AG20443 (cell line): Measurements from ENCODE around the gene HOXB6.

Experiments used
- DNase-seq: peaks from one replicate; pipeline ENCODE4 v3.0.0; 2012; ENCODE audit warnings: low spot score, mixed read lengths

The HOXB6 gene

DNA sequence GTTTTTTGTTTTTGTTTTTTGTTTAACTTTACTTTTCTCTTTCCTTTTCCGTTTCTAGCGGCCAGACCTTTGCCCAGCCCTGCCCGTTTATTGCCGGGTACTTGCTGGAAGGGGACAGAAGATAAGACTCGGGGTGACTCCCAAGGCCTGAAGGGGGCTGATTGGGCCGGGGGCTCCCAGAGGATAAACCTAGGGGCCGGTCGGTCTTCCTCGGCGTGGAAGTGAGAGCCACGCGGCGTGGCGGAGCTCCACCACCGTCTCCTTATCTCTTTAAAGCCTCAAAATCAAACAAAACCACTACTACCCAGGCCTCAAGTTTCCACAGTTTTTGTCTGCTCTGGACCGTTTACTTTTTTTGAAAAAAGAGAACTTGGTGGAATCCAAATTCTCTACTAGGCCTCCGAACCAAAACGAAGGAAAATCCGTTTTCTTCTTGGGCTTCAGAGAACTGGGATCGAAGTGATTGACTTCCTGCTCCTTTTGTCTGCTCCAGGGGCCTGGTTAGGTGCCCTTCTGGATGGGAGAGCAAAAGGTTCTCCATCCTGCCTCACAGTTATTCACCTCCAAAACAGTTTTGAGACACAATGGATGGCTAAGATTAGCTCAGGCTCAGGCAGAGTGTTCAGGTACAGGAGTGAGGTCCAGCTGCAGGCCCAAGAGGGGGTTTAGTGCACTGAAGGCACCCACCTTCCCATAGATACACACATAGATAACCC is 29.9 kb upstream of the HOXB6 start:
- no peak for DNase-seq

DNA sequence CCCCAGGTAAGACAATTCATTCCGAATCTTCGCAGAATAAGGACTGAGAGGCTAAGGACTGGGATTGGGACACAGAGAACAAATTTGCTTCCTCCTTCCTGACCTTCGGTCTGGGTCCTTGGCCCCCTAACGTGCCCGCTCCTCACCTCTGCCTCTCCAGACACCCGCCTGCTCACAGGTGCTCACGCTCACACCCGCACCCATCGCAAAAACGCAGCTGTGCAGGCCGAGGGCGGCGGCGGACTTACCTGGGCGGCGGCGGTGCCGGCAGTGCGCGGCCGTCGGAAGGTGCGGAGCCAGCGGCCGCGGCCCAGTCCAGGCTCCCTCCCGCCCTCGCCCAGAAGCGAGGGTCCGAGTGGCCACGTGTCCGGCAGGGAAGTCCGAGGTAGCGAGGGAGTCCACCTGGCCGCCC is 28.5 kb upstream of the HOXB6 start:
- DNase-seq = no peak

DNA sequence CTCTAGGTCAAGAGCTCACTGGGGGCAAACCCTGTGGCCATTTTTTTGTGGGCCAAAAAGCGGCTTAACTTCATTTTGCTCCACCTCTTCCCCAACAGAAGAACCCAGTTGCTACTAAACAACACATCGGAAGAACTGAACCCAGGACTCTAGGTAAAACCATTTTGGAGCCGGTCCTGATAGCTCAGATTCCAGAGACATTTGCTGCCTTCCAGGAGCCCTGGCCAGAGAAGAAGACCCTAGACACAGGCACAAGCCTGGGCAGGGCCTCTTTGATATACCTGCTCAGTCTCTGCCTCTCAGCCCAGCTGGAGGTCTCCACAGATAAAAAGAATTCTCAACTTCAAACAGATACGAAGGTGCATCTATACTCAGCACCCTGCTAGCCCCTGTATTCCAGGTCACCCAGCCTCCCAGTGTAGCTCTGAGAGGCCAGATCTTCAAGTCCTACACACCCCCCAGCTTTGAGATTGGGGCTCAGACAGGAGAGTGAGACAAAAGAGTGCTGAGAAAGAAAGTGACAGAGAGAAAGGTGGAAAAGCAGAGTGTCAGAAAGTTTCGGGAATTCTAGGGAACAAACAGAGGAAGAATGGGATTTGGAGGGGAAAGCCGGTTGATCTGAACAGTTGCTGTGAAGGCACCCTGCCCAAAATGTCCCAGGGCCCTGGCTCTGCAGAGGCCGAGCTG is 27.9 kb upstream of the HOXB6 start:
- no peak for DNase-seq

DNA sequence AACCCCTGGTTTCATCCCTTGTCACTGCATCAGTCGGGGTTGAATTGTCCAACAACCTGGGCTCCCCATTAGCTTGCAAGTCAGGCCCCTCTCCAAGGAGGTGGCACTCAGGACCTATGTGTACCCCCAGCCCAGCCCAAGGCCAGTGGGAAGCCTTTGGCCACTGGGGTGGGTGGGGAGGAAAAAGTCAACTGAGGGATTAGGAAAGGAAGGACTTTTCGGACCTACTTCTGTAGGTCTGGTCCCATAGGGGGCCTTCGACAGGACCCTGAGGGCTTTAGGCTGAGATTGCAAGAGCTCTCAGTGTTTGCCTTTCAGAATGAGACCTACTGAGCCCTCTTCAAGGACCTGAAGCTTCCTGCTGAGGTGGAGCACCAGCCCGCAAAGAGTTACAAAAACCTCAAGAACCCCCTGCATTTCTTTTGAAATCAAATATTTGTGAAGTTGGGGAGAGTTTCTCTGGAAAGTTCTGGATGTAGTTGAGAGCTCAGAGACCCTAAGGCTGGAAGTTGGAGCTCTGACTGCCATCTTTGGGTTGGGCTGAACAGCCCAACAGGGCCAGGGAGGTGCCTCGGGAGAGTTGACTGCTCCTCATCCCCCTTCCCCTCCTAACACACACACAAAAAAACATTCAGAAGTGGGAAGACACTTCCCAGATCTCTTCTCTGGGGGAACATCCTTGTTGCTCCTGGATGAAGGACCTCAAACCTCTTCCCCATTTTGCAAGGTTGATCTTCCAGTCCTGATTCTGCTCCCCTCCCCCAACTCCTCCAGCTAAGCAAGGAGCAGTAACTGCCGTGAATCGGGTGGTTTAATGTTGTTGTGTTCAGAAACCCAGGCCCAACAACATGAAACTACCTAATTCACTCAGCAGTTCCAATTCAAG is 27.1 kb upstream of the HOXB6 start:
- DNase-seq = no peak

DNA sequence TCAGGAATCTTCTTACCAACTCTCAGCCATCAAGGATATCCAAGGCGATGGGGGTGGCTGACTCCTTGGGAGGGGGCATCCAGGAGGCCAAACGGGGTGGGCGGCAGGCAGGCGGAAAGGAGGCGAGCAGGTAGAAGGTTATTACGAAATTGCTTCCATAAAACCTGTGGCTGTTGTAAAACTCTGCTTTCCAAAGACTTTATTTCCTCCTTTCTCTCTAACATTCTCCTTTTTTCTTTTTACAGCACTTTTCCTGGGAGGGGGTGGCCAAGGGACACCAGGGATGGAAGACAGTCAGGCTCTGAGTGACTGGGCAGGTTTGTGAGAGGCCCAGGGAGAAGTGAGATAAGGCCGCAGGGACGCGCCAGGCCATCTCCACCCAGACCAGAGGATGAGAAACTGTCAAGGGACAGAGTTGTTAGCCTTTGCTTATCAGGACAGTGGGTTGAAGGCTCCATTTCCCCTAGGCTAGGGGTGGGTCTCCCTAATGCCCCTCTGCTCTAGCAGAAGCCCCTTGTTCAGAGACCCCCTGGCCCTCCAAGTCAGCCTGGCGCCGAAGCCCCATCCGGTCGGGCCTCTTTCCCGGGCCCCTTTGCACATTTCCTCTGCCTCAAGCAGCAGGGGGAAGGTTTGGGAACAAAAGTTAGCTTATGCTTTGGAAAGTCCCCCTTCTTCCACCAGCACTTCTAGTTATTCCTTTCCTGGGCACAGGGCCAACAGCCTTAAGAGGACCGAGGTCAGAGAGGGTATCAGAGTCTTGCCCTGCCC is 26.3 kb upstream of the HOXB6 start:
- DNase-seq = no peak

GRCh38 chr17:48630009-48630924 is 25.5 kb upstream of the HOXB6 start:
- DNase-seq = no peak

DNA sequence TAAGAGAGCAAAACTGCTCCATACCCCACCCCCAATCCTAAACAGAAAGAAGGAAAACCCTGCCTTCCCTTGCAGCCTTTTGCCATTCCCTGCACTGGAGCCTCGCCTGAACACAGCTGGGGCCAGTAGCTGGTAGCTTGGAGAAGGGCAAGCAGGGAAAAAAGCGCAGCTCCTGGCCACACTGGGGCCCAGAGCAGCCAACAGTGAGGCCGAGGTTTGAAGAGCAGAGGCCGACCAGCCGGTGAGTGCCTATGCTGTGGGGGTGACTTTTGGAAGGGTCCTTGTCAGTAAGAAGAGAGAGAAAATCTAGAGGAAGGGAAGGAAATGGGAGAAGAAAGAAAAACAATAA is 24.6 kb upstream of the HOXB6 start:
- no peak for DNase-seq

- no peak for DNase-seq
These were observed 24.0 kb upstream of the HOXB6 start for GRCh38 chr17:48628649-48629410.

DNA sequence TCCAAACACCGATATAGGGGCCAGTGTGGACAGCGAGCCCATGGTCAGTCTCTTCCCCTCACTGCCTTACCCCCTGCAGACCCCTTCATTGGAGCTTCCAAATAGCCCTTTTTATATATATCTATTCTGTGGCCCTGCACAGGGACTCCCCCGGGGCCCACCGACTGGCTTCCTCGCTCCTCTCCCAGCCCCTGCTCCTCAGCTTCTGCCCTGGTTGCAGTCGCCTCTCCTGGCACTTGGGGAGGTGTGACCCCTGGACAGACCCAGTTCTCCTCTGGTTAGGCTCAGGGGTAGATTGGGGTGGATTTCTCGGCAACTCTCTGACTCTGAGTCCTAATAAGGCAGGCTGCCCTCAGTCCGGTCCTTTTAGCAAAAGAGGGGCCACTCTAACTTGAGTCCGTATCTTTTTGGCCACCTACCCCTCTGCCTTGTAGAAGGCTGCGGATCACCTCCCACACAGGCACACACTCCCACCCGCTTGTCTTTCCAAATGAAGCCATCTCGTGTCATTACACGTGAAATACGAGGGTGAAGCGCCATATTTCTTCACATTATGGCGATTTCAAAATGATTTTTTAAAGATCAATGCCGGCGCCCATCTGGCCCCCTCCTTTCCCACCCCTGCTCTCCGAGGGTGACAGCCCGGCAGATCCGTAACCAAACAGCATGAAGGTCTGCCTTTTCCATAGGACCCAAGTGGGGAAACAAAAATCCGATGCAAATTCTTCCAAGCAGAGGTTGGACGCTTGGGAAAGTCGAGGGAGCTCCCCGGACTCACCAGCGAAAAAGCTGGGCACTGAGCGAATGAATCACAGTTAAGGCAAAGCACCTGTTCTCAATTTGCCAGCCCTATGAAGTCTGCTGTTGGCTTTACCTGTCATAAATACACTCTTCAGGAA is 23.1 kb upstream of the HOXB6 start:
- no peak for DNase-seq

DNA sequence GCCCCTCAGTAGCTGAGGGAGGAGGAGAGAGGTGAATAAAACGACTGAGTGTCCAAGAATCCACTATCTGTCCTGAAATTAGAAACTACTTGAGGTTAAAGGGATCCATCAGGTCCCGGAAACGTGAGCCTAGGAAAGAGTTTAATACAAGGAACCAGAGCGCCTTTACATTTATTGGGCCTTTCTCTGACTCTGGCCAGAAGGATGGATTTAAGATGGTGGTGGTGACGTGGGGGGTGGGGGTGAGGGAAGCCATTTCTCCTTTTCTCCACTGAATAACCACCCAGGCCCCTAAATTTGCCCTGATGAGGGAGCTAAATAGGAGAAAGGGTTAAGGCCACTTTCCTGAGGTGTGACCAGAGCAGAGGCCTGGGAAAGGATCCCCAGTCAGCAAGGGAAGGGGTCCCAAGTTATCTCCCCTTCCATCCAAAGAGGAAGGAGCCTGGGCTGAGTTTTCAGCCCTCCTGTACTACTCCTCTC is 22.4 kb upstream of the HOXB6 start:
- no peak for DNase-seq

DNA sequence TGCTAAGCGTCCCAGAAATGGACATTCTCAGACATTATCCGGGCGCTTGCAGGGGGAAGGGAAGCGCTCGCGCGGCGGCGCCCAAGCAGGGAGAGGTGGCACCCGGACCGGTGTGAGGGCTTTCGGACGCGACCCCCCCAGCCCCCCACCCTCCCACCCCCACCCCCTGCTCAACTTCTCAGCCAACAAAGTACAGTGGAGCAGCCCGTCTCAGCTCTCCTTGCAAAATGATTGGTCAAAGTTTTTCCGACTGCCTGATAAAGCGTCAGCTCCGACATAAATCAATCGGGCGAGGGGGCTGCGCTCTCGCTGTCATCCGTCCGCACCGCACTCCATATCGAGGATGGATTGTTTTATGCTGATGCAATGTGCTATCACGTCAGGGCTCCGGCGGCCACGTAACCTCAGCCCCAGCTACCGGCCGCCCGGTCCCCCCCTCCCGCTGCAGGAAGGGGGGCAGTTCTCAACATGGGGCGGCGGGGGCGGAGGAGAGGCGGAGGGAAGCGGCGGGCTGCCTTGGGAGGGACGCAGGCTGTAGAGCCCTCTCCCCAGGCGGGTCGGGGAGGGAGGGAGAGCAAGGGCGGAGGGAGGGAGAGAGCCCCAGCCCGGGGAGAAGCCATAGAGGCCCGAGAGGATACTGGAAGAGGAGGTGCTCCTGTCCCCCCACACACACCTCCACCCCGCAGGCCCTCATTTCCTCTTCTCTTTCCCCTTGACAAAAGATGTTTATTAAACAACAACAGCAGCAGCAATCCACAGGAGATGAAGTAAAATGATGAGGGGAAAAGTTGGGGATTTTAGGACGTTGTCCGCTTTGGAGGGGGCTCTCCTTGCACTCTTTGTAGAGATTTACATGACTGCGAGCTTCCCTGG is 21.7 kb upstream of the HOXB6 start, which contains the start of gene HOXB9:
HOXB9 (minus strand) TSS at position 114 of the 873 bp plus-strand sequence; CDS start at position 25, 89 bp downstream.
- DNase-seq = no peak

DNA sequence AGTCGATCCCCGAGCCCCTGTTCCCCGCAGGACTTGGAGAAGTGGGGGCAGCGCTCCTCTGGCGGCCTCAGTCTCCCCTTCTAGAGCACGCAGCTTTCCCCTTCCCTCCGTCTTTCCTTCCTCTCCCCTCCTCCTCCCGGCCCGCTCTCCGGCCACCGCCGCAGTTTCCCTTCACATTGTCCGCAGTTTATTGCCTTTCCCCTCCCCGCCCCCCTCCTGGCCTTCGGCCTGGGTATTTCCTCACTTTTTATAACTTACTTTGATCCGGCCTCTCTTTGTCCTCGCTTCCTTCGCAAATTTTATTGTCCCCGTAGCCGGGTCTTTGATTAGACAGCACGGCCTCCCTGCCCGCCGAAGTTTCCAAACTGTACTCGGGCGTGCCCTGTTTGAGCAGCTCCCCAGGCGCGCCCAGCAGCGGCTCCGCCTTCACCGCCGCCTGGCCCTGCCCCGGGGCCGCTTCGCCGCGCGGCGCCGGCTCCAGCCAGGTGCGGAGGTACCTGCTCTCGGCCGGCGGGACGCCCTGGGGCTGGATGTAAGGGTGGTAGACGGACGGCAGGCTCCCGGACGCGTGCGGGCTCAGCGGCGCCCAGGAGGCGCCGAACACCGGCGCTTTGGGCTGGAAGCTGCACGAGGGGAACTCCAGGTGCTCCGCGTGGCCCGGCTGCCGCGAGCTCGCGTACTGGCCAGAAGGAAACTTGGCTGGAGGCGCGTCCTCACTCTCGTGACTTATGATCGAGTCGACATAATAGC is 20.9 kb upstream of the HOXB6 start:
- DNase-seq = peak; percentile 69

- peak; percentile 63 for DNase-seq
These were observed 20.0 kb upstream of the HOXB6 start for GRCh38 chr17:48624544-48625494.

GRCh38 chr17:48624118-48624517 is 19.3 kb upstream of the HOXB6 start:
- DNase-seq = no peak

- no peak for DNase-seq
These were observed 18.8 kb upstream of the HOXB6 start for GRCh38 chr17:48623583-48623982.

GRCh38 chr17:48622857-48623256 is 18.1 kb upstream of the HOXB6 start:
- DNase-seq = no peak
